HCT116 (cell line): Measurements from ENCODE around the gene INTS1. TPM values are rescaled to one million over a fixed set of nuclear protein-coding genes. Genes with fewer than 3 reads are reported as not detected.

Experiments
- ATAC-seq: fragments of 200-7000 bp; cut with Tn5 transposase; 2 replicates; pipeline ENCODE4 v1.9.1; 2020; ENCODE audit warnings: mild to moderate bottlenecking, moderate library complexity
- BruUV-seq: library from RNA; stranded (reverse); fragments of 400-500 nt; replicated peaks from 2 replicates; lab custom pipeline; 2021; lab: Mats Ljungman, UMichigan
- CTCF ChIA-PET: fragments of 300-600 bp; sonication (Branson Sonifier 250); formaldehyde crosslinking; loops from one replicate; lab custom pipeline; 2021; ENCODE audit warnings: antibody characterized with exemption; lab: Charles Lee
- POLR2A ChIA-PET: fragments of 300-600, 350-600 bp; sonication (Branson Sonifier 250); formaldehyde crosslinking; loops from one replicate; lab custom pipeline; 2021; ENCODE audit warnings: antibody characterized with exemption; lab: Charles Lee
- RAD21 ChIA-PET, 2 experiments: fragments of 300-600 bp; sonication (Branson Sonifier 250); formaldehyde crosslinking; loops; one replicate each; lab custom pipeline; 2023; ENCODE audit warnings: low total read pairs in 2 of 2; ENCODE audit not compliant: uncharacterized antibody in 2 of 2, unreplicated experiment in 2 of 2, low non-redundant PET in 1 of 2; lab: Charles Lee
- DNase-seq: peaks from one replicate; pipeline ENCODE4 v3.0.0-alpha.2; 2010; ENCODE audit warnings: low read depth, low spot score
- H2AFZ ChIP-seq: fragments of 200-600 bp; shearing (Covaris generic), sonication (generic); 2 replicates; pipeline ENCODE4 v1.6.1; 2017; ENCODE audit warnings: low read depth, mixed run types, mixed read lengths, antibody characterized with exemption, low read length; ENCODE audit not compliant: poor library complexity, severe bottlenecking
- H3K27ac ChIP-seq: 2 replicates; pipeline ENCODE4 v1.5.1; 2012; ENCODE audit warnings: low read depth, low read length
- H3K27me3 ChIP-seq: fragments of 200-600 bp; sonication (generic); 2 replicates; pipeline ENCODE4 v1.6.1; 2016; ENCODE audit warnings: mixed run types, low read length, mixed read lengths; ENCODE audit not compliant: insufficient read depth
- H3K36me3 ChIP-seq, 2 experiments: fragments of 200-500 bp in 1 of 2; fragments of 200-600 bp in 1 of 2; sonication (Bioruptor generic) in 1 of 2; sonication (generic) in 1 of 2; 2 replicates each; pipeline versions ENCODE4 v1.5.1 to v1.6.1; 2014 to 2016; ENCODE audit warnings: low read length in 2 of 2, inconsistent platforms in 1 of 2, mixed read lengths in 1 of 2, mixed run types in 1 of 2; ENCODE audit not compliant: insufficient read depth in 2 of 2, control insufficient read depth in 1 of 2
- H3K4me1 ChIP-seq, 2 experiments: fragments of 200-600 bp in 1 of 2; sonication (generic) in 1 of 2; 2 replicates each; pipeline versions ENCODE4 v1.5.1 to v1.6.1; 2012 to 2017; ENCODE audit warnings: low read length in 2 of 2, inconsistent platforms in 1 of 2, mild to moderate bottlenecking in 1 of 2, mixed read lengths in 1 of 2, mixed run types in 1 of 2, moderate library complexity in 1 of 2; ENCODE audit not compliant: insufficient read depth in 2 of 2, control insufficient read depth in 1 of 2
- H3K4me2 ChIP-seq: fragments of 200-600 bp; sonication (generic); 2 replicates; pipeline ENCODE4 v1.6.1; 2017; ENCODE audit warnings: mixed run types, low read length, mixed read lengths
- H3K4me3 ChIP-seq, 2 experiments: fragments of 200-600 bp in 1 of 2; sonication (generic) in 1 of 2; replicated peaks in 1 of 2; 2 replicates each; pipeline ENCODE4 v1.5.1; 2011 to 2016; ENCODE audit warnings: low read length in 2 of 2, control low read depth in 1 of 2, low read depth in 1 of 2, mild to moderate bottlenecking in 1 of 2, mixed read lengths in 1 of 2, mixed run types in 1 of 2
- H3K79me2 ChIP-seq: fragments of 200-600 bp; sonication (generic); 2 replicates; pipeline ENCODE4 v1.6.1; 2017; ENCODE audit warnings: mild to moderate bottlenecking, mixed run types, low read length, moderate library complexity, mixed read lengths; ENCODE audit not compliant: insufficient read depth
- H3K9ac ChIP-seq: fragments of 200-600 bp; sonication (generic); 2 replicates; pipeline ENCODE4 v1.6.1; 2016; ENCODE audit warnings: low read length, mixed read lengths
- H3K9me2 ChIP-seq: fragments of 200-600 bp; sonication (generic), shearing (Covaris generic); 2 replicates; pipeline ENCODE4 v1.6.1; 2017; ENCODE audit warnings: mixed run types, mild to moderate bottlenecking, moderate library complexity; ENCODE audit not compliant: insufficient read depth
- H3K9me3 ChIP-seq, 2 experiments: fragments of 200-500 bp in 1 of 2; fragments of 200-600 bp in 1 of 2; sonication (Bioruptor generic) in 1 of 2; sonication (generic) in 1 of 2; 2 replicates each; pipeline ENCODE4 v1.6.1; 2014 to 2017; ENCODE audit warnings: low read length in 2 of 2, mixed read lengths in 2 of 2, inconsistent platforms in 1 of 2, low read depth in 1 of 2, mild to moderate bottlenecking in 1 of 2, mixed run types in 1 of 2, moderate library complexity in 1 of 2; ENCODE audit not compliant: control insufficient read depth in 1 of 2, insufficient read depth in 1 of 2
- H4K20me1 ChIP-seq: fragments of 200-600 bp; sonication (generic), shearing (Covaris generic); 2 replicates; pipeline ENCODE4 v1.6.1; 2017; ENCODE audit warnings: mixed run types, mild to moderate bottlenecking, moderate library complexity; ENCODE audit not compliant: insufficient read depth
- ATF3 ChIP-seq: IDR thresholded peaks from 2 replicates; pipeline ENCODE4 v1.6.1; 2012
- CBX3 ChIP-seq: IDR thresholded peaks from 2 replicates; pipeline ENCODE4 v1.6.1; 2012; ENCODE audit warnings: low read depth
- CEBPB ChIP-seq: IDR thresholded peaks from 2 replicates; pipeline ENCODE4 v1.6.1; 2012; ENCODE audit warnings: low read depth
- EGR1 ChIP-seq: IDR thresholded peaks from 2 replicates; pipeline ENCODE4 v1.6.1; 2012; ENCODE audit warnings: low read depth
- ELF1 ChIP-seq: IDR thresholded peaks from 2 replicates; pipeline ENCODE4 v1.6.1; 2012; ENCODE audit warnings: low read depth, borderline replicate concordance
- EZH2phosphoT487 ChIP-seq: fragments of 200-600 bp; IDR thresholded peaks from 2 replicates; pipeline ENCODE4 v1.6.1; 2018; ENCODE audit warnings: antibody characterized with exemption, borderline replicate concordance
- FOSL1 ChIP-seq: IDR thresholded peaks from 2 replicates; pipeline ENCODE4 v1.6.1; 2012; ENCODE audit warnings: low read depth
- JUND ChIP-seq: IDR thresholded peaks from 2 replicates; pipeline ENCODE4 v1.6.1; 2012
- POLR2AphosphoS5 ChIP-seq: IDR thresholded peaks from 2 replicates; pipeline ENCODE4 v1.6.1; 2011; ENCODE audit warnings: mild to moderate bottlenecking, low read depth, low read length, moderate library complexity
- RAD21 ChIP-seq: IDR thresholded peaks from 2 replicates; pipeline ENCODE4 v1.6.1; 2012; ENCODE audit warnings: low read depth, mild to moderate bottlenecking
- SIN3A ChIP-seq: IDR thresholded peaks from 2 replicates; pipeline ENCODE4 v1.6.1; 2012; ENCODE audit warnings: low read depth
- SP1 ChIP-seq: IDR thresholded peaks from 2 replicates; pipeline ENCODE4 v1.6.1; 2012; ENCODE audit warnings: low read depth
- SRF ChIP-seq: IDR thresholded peaks from 2 replicates; pipeline ENCODE4 v1.6.1; 2012; ENCODE audit warnings: low read depth
- TCF7L2 ChIP-seq: IDR thresholded peaks from 2 replicates; pipeline ENCODE4 v1.7.0; 2011; ENCODE audit warnings: borderline replicate concordance, inconsistent platforms; ENCODE audit not compliant: insufficient read depth, insufficient read length; ENCODE audit errors: extremely low read depth
- YY1 ChIP-seq: IDR thresholded peaks from 2 replicates; pipeline ENCODE4 v1.6.1; 2011; ENCODE audit warnings: low read length, low read depth, moderate library complexity, mild to moderate bottlenecking; ENCODE audit not compliant: insufficient replicate concordance; ENCODE audit errors: extremely low read depth
- ZBTB33 ChIP-seq: IDR thresholded peaks from 2 replicates; pipeline ENCODE4 v1.6.1; 2011; ENCODE audit warnings: mild to moderate bottlenecking, low read length, moderate library complexity; ENCODE audit not compliant: insufficient replicate concordance; ENCODE audit errors: extremely low read depth
- ZFX ChIP-seq: fragments of 450-650 bp; IDR thresholded peaks from 2 replicates; pipeline ENCODE4 v1.6.1; 2017
- ZNF274 ChIP-seq: fragments of 200-500 bp; sonication (Bioruptor generic); IDR thresholded peaks from 2 replicates; pipeline ENCODE4 v1.6.1; 2014; ENCODE audit warnings: mild to moderate bottlenecking, low read depth, low read length, inconsistent platforms
- intact Hi-C: fragments of 100-400 bp; cut with micrococcal nuclease; formaldehyde crosslinking; loops from 2 replicates; pipeline ENCODE4 v1.10.0; 2022
- total RNA-seq: library from RNA; stranded (reverse); gene quantifications from one replicate; pipeline ENCODE4 v1.2.1, GENCODE V29; 2021; ENCODE audit not compliant: unreplicated experiment
- TF ChIP-seq, protein P1 (sequence below): IDR thresholded peaks from 2 replicates; pipeline ENCODE4 v1.6.1; 2012; ENCODE audit warnings: low read depth
- TF ChIP-seq, protein P2 (sequence below): IDR thresholded peaks from 2 replicates; pipeline ENCODE4 v1.6.1; 2012

The INTS1 gene
- total RNA-seq, 1 experiment from 2014 or later: 167 TPM

GRCh38 chr7:1427064-1427657 lies 77.0 kb downstream of the INTS1 start:
- H3K9ac ChIP-seq: no peak overlapping the region
- no peak for TF ChIP-seq ZNF274
- TF ChIP-seq ATF3: no peak
- TF ChIP-seq TCF7L2: no peak
- TF ChIP-seq ZFX: no peak
- no peak for TF ChIP-seq YY1
- TF ChIP-seq POLR2AphosphoS5: no peak
- TF ChIP-seq ELF1: no peak
- no peak for TF ChIP-seq CBX3
- no peak for TF ChIP-seq SRF
- no peak for TF ChIP-seq RAD21
- no peak for TF ChIP-seq EZH2phosphoT487
- TF ChIP-seq CEBPB: no peak
- TF ChIP-seq, protein P1, sequence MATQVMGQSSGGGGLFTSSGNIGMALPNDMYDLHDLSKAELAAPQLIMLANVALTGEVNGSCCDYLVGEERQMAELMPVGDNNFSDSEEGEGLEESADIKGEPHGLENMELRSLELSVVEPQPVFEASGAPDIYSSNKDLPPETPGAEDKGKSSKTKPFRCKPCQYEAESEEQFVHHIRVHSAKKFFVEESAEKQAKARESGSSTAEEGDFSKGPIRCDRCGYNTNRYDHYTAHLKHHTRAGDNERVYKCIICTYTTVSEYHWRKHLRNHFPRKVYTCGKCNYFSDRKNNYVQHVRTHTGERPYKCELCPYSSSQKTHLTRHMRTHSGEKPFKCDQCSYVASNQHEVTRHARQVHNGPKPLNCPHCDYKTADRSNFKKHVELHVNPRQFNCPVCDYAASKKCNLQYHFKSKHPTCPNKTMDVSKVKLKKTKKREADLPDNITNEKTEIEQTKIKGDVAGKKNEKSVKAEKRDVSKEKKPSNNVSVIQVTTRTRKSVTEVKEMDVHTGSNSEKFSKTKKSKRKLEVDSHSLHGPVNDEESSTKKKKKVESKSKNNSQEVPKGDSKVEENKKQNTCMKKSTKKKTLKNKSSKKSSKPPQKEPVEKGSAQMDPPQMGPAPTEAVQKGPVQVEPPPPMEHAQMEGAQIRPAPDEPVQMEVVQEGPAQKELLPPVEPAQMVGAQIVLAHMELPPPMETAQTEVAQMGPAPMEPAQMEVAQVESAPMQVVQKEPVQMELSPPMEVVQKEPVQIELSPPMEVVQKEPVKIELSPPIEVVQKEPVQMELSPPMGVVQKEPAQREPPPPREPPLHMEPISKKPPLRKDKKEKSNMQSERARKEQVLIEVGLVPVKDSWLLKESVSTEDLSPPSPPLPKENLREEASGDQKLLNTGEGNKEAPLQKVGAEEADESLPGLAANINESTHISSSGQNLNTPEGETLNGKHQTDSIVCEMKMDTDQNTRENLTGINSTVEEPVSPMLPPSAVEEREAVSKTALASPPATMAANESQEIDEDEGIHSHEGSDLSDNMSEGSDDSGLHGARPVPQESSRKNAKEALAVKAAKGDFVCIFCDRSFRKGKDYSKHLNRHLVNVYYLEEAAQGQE: no peak
- TF ChIP-seq EGR1: no peak
- TF ChIP-seq FOSL1: no peak
- TF ChIP-seq SIN3A: no peak
- no peak for TF ChIP-seq SP1
- TF ChIP-seq, protein P2, sequence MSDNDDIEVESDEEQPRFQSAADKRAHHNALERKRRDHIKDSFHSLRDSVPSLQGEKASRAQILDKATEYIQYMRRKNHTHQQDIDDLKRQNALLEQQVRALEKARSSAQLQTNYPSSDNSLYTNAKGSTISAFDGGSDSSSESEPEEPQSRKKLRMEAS: no peak
- TF ChIP-seq JUND: no peak
- no peak for TF ChIP-seq ZBTB33
- H3K27me3 ChIP-seq: no peaks in the 10 kb centered on the region
- H3K27ac ChIP-seq: no peak overlapping the region
- no peak overlapping the region for H3K4me2 ChIP-seq
- H2AFZ ChIP-seq: no peak overlapping the region
- H3K4me3 ChIP-seq: no peak overlapping the region
- H3K4me1 ChIP-seq: peaks cover 0 to 3% of the 10 kb centered on the region in 2 experiments; a peak in 2 of 4 replicates
- intact Hi-C loops: no loop called here
- BruUV-seq: no TSS peak
- no peaks in the 10 kb centered on the region for H4K20me1 ChIP-seq
- H3K36me3 ChIP-seq: no peaks in the 10 kb centered on the region
- RAD21 ChIA-PET: no interaction called here
- DNase-seq: no peak
- POLR2A ChIA-PET: no interaction called here
- ATAC-seq: no peak
- no peaks in the 10 kb centered on the region for H3K9me3 ChIP-seq
- CTCF ChIA-PET: no interaction called here
- no peaks in the 10 kb centered on the region for H3K9me2 ChIP-seq
- H3K79me2 ChIP-seq: no peaks in the 10 kb centered on the region
